Activated CD4-positive, alpha-beta memory T cell treated with anti-CD3 and anti-CD28 coated beads for 36 hours (primary cell): ENCODE data around the gene YIPF3. TPM values are rescaled to one million over a fixed set of nuclear protein-coding genes. Genes with fewer than 3 reads are reported as not detected.
A peak's percentile ranks its signal among the peaks of the same experiment; 100 is the strongest.

Source experiments
- CTCF ChIA-PET: fragments of 350-600 bp; sonication (Branson Sonifier 250); formaldehyde crosslinking; loops from one replicate; lab custom pipeline; 2021; ENCODE audit warnings: antibody characterized with exemption, inconsistent platforms; lab: Charles Lee
- POLR2A ChIA-PET: fragments of 350-600 bp; sonication (Branson Sonifier 250); formaldehyde crosslinking; loops from one replicate; lab custom pipeline; 2021; ENCODE audit warnings: antibody characterized with exemption; lab: Charles Lee
- DNase-seq: peaks from one replicate; pipeline ENCODE4 v3.0.0-alpha.2; 2020
- H3K27ac Mint-ChIP-seq: one replicate; pipeline ENCODE4 v1.8.0; 2021; ENCODE audit warnings: mixed read lengths
- H3K27me3 Mint-ChIP-seq: one replicate; pipeline ENCODE4 v1.8.0; 2021; ENCODE audit warnings: mixed read lengths
- H3K36me3 Mint-ChIP-seq: one replicate; pipeline ENCODE4 v1.8.0; 2021; ENCODE audit warnings: mixed read lengths
- H3K4me1 Mint-ChIP-seq: one replicate; pipeline ENCODE4 v1.8.0; 2021; ENCODE audit warnings: low read depth, mixed read lengths
- H3K4me3 Mint-ChIP-seq: one replicate; pipeline ENCODE4 v1.8.0; 2021; ENCODE audit warnings: mild to moderate bottlenecking, mixed read lengths
- H3K9me3 Mint-ChIP-seq: one replicate; pipeline ENCODE4 v1.8.0; 2021; ENCODE audit warnings: mixed read lengths
- intact Hi-C: fragments of 100-400 bp; cut with micrococcal nuclease; formaldehyde crosslinking; loops from one replicate; pipeline ENCODE4 v1.15.1; 2023
- total RNA-seq, 2 experiments: library from RNA; stranded (reverse); gene quantifications; one replicate each; pipeline ENCODE4 v1.2.3, GENCODE V29; 2021

The YIPF3 gene
- total RNA-seq, 2 experiments from 2014 or later = 38.3 to 39.3 TPM

DNA sequence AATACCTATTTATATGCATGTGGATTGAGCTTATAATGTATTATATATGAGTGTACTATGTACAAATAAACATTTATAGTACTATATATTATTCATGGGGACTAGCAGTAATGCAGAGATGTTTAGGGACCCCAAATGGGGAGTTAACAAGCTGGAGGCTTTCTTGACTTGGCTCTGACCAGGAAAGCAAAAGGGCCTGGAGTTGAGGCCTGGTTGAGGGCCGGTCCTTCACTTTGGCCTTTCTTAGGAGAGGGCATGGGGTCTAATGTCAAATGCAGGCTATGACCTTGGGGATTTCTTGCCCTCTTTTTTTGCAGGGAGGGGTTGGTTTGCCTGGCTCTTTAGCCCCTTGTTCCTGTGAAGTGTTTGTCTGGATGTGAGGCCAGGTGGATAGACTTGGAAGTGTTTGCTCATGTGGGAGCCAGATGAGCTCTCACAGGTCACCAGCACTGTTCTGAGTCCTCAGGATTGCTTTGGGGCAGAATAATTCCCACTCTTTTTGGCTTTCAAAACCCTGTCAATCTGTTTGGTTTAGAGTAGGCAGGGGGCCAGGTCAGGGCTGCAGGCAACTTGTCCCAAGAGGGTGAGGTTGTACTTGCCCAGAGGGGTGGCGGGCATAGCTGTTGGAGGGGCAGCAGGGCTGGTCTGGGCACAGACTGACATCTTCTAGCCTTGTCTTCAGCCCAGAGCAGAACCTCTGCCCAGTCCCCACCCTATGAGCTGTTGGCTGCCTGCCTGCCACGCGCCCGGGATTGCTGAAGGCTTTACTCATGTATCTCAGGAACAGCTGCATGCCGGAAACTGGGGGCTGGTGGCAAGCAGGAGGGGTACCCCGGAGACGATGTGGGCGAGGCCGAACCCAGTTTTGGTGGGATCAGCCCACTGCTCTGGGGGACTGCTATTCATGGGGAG, 24.7 kb downstream of the YIPF3 start:
- intact Hi-C loops = no loop called here
- H3K36me3 Mint-ChIP-seq = peaks cover 2% of the 10 kb centered on the region
- H3K4me3 Mint-ChIP-seq = no peak overlapping the region
- no peaks in the 10 kb centered on the region for H3K27me3 Mint-ChIP-seq
- ChIA-PET POLR2A (interaction anchor here (1.4 kb wide), 1 partner anchor 44 kb away, joined by 3 read pairs; no protein-coding TSS in a partner anchor), CTCF (interaction anchor here (1.0 to 4.5 kb wide), 3 partner anchors 14 to 37 kb away, joined by 3 to 40 read pairs (median 5); partner anchors contain the start of gene DLK2)
- no peak overlapping the region for H3K27ac Mint-ChIP-seq
- no peaks in the 10 kb centered on the region for H3K9me3 Mint-ChIP-seq
- H3K4me1 Mint-ChIP-seq = peaks cover 25% of the 10 kb centered on the region
- no peak for DNase-seq

DNA sequence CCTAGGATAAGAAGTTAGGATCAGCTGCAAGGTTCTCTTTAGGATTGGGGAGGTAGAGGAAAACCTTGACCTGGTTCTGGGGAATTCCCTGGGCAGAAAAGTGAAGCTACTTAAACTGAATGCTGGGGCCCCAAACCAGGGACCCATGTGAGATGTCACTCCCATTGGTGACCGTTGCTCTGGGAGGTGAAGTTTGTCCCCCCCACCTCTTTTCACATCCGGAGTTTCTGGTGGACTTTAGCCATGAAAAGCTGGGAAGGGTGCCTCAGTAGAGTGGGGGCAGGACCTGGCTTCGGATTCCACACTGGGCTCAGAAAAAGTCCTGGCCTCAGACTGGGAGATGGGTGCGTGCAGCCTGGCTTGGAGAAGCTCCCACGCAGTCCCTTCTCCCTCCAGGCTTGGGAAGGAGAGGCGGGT, 26.2 kb downstream of the YIPF3 start:
- no peak overlapping the region for H3K4me3 Mint-ChIP-seq
- peaks cover 2% of the 10 kb centered on the region for H3K36me3 Mint-ChIP-seq
- intact Hi-C loops = no loop called here
- H3K27me3 Mint-ChIP-seq = no peaks in the 10 kb centered on the region
- H3K27ac Mint-ChIP-seq = no peak overlapping the region
- peaks cover 25% of the 10 kb centered on the region for H3K4me1 Mint-ChIP-seq
- POLR2A ChIA-PET = no interaction called here
- no peaks in the 10 kb centered on the region for H3K9me3 Mint-ChIP-seq
- no peak for DNase-seq
- CTCF ChIA-PET = interaction anchor here (2.2 kb wide), 2 partner anchors 13 to 16 kb away, joined by 5 to 11 read pairs; no protein-coding TSS in a partner anchor

DNA sequence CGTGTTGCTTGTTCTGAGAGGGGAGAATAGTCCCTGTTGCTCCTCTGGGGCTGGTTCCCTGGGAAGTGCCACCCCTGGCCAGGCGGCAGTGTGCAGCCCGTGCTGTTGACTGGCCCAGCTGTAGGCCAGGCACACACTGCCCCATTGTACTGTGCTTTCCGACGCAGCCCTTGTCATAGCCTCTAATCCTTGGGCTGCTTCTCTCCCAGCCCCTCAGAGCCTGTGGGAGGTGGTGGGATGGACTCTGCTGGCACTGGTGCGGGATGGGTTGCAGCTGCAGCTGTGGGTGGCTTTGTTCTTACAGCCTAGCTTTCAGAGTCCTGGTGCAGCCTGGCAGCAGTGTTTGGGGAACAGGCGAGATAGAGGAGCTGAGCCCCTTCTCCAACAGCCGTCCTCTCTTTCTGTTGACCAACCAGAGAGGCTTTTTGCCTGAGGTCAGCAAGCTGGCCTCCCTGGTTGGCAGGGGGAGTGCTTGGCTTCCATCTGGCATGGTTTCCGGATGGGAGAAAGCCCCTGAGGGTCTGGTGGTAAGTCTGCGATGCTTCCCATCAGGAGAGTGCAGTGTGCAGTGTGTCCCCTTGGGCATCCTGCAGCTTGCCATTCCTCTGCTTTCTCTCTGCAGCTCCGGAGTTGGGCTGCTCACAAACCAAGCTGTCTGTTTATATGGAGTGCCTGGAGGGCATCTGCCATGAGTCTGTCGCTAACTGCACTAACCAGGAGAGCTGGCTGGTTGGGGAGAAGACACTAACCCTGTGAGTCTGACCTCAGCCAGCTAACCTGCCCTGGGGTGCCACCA, 27.3 kb downstream of the YIPF3 start:
- H3K27me3 Mint-ChIP-seq = no peaks in the 10 kb centered on the region
- no peak overlapping the region for H3K27ac Mint-ChIP-seq
- POLR2A ChIA-PET = no interaction called here
- DNase-seq = no peak
- no peaks in the 10 kb centered on the region for H3K9me3 Mint-ChIP-seq
- H3K4me3 Mint-ChIP-seq = no peak overlapping the region
- CTCF ChIA-PET = interaction anchor here (2.2 kb wide), 2 partner anchors 14 to 17 kb away, joined by 5 to 11 read pairs; no protein-coding TSS in a partner anchor
- H3K4me1 Mint-ChIP-seq = peaks cover 14% of the 10 kb centered on the region
- H3K36me3 Mint-ChIP-seq = peaks cover 2% of the 10 kb centered on the region
- intact Hi-C loops = no loop called here

GRCh38 chr6:43488667-43489276, 28.0 kb downstream of the YIPF3 start:
- CTCF ChIA-PET = interaction anchor here (2.2 to 3.8 kb wide), 3 partner anchors 15 to 18 kb away, joined by 5 to 11 read pairs (median 11); no protein-coding TSS in a partner anchor
- H3K27ac Mint-ChIP-seq = no peak overlapping the region
- DNase-seq = no peak
- H3K4me1 Mint-ChIP-seq = peaks cover 8% of the 10 kb centered on the region
- POLR2A ChIA-PET = no interaction called here
- H3K27me3 Mint-ChIP-seq = no peaks in the 10 kb centered on the region
- H3K4me3 Mint-ChIP-seq = no peak overlapping the region
- intact Hi-C loops = no loop called here
- H3K36me3 Mint-ChIP-seq = peaks cover 2% of the 10 kb centered on the region
- no peaks in the 10 kb centered on the region for H3K9me3 Mint-ChIP-seq

GRCh38 chr6:43481591-43482236, 35.0 kb downstream of the YIPF3 start:
- Mint-ChIP-seq H3K36me3 (peaks cover 2% of the 10 kb centered on the region), H3K4me1 (peaks cover 50% of the 10 kb centered on the region), H3K4me3 (no peak overlapping the region), H3K27ac (no peak overlapping the region), H3K9me3 (no peaks in the 10 kb centered on the region), H3K27me3 (no peaks in the 10 kb centered on the region)
- POLR2A ChIA-PET = no interaction called here
- intact Hi-C loops = no loop called here
- no peak for DNase-seq
- CTCF ChIA-PET = interaction anchor here (1.8 kb wide), 1 partner anchor 25 kb away, joined by 7 read pairs; no protein-coding TSS in a partner anchor

DNA sequence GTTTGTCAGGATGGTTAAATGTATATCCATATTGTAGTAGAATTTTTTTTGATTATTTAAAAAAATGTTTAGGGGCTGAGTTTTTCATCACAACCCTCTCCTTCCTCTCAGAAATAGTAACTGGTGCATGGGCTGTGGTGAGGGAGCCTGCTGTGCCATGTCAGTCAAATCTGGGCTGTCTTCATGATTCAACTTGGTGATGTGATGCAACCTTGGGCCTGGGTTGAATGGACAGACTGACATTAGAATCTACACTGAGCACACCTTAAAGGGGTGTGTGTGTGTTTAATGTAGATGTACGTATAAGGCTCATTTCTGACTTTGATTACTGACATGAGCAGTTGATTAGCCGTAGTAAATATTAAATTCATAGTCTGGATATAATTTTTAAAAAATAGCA, 35.7 kb downstream of the YIPF3 start:
- H3K27me3 Mint-ChIP-seq = no peaks in the 10 kb centered on the region
- no peaks in the 10 kb centered on the region for H3K9me3 Mint-ChIP-seq
- H3K4me3 Mint-ChIP-seq = no peak overlapping the region
- ChIA-PET CTCF (interaction anchor here (1.2 to 1.8 kb wide), 2 partner anchors 25 to 218 kb away, joined by 3 to 7 read pairs; no protein-coding TSS in a partner anchor), POLR2A (no interaction called here)
- peaks cover 2% of the 10 kb centered on the region for H3K36me3 Mint-ChIP-seq
- peak; percentile 43 for DNase-seq
- intact Hi-C loops = no loop called here
- peaks cover 53% of the 10 kb centered on the region for H3K4me1 Mint-ChIP-seq
- no peak overlapping the region for H3K27ac Mint-ChIP-seq

- H3K27me3 Mint-ChIP-seq = no peaks in the 10 kb centered on the region
- ChIA-PET POLR2A (interaction anchor here (0.6 to 1.1 kb wide), 8 partner anchors 9 to 486 kb away, joined by 3 to 5 read pairs (median 3); partner anchors contain the start of genes DLK2, GTPBP2 and MAD2L1BP), CTCF (interaction anchor here (1.2 to 2.2 kb wide), 3 partner anchors 18 to 249 kb away, joined by 3 to 7 read pairs (median 4); partner anchors contain the start of gene DNPH1)
- no peaks in the 10 kb centered on the region for H3K9me3 Mint-ChIP-seq
- H3K27ac Mint-ChIP-seq = peak overlapping the region; percentile 87
- peak; percentile 22 for DNase-seq
- intact Hi-C loops = loop anchor here (5.0 kb wide), 1 partner anchor 96 kb away; no protein-coding TSS in a partner anchor
- peaks cover 48% of the 10 kb centered on the region for H3K4me1 Mint-ChIP-seq
- H3K36me3 Mint-ChIP-seq = peaks cover 2% of the 10 kb centered on the region
- H3K4me3 Mint-ChIP-seq = peak overlapping the region; percentile 92
Measured at GRCh38 chr6:43478008-43478372, 38.7 kb downstream of the YIPF3 start.

DNA sequence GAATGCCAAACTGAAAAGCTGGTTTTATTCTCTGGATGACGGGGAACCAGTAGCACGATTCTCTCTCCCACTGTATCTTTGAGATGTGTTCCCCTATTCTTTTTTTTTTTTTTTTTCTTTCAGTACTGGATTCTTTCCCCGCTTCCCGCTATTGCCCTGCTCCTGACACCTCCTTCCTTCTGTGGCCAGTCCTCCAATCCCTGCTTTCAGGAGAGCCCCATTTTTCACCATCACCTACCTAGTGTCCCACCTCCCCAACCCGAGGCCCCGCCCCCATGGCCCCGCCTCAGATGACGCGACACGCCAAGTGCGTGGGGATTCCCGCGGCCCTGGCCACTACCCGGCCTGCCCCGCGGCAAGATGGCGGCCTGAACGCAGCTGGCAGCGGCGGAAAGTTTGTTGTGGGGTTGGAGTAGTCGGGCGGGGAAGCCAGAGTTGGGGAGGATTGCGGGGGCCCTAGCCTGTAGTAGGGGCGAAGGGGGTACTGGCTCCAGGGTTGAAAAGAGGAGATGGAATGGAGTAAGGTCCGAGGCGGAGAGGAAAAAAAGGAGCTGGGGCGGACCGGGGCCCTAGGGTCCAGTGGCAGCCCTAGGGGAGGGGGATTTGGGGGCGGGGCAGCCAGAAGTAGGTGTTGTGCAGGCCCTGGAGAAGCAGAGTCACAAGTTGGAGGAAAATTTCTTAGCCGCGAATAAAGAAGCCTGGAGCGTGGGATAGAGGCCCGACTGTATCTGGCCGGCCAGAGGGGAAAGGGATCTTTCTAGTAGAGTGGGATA, 39.3 kb downstream of the YIPF3 start, which contains the start of gene TJAP1:
Gene TJAP1 (plus strand): TSS at position 336 of the 773 bp plus-strand sequence. CDS start 21,432 bp downstream, outside the sequence.
- peak; percentile 98 for DNase-seq
- Mint-ChIP-seq H3K27me3 (no peaks in the 10 kb centered on the region), H3K27ac (peak within 1 kb of the TSS; percentile 87), H3K9me3 (no peaks in the 10 kb centered on the region), H3K4me1 (peaks cover 48% of the 10 kb centered on the region), H3K4me3 (peak within 1 kb of the TSS; percentile 92), H3K36me3 (peaks cover 2% of the 10 kb centered on the region)
- ChIA-PET POLR2A (interaction anchor here (0.6 to 1.1 kb wide), 9 partner anchors 10 to 485 kb away, joined by 3 to 6 read pairs (median 3); partner anchors contain the start of genes DLK2, GTPBP2 and MAD2L1BP), CTCF (interaction anchor here (1.0 to 2.2 kb wide), 4 partner anchors 19 to 249 kb away, joined by 3 to 7 read pairs (median 4); partner anchors contain the start of genes DLK2 and DNPH1)
- intact Hi-C loops = loop anchor here (1.0 to 5.0 kb wide), 6 partner anchors 23 to 303 kb away; partner anchors contain the start of genes DLK2, POLR1C, YIPF3 and ZNF318

GRCh38 chr6:43476746-43477145, 40.0 kb downstream of the YIPF3 start:
- intact Hi-C loops = loop anchor here (1.0 to 5.0 kb wide), 6 partner anchors 22 to 302 kb away; partner anchors contain the start of genes DLK2, POLR1C, YIPF3 and ZNF318
- peaks cover 42% of the 10 kb centered on the region for H3K4me1 Mint-ChIP-seq
- ChIA-PET POLR2A (interaction anchor here (0.6 to 1.0 kb wide), 2 partner anchors 43 to 252 kb away, joined by 3 to 6 read pairs; no protein-coding TSS in a partner anchor), CTCF (interaction anchor here (1.0 to 2.2 kb wide), 3 partner anchors 21 to 248 kb away, joined by 3 to 7 read pairs (median 3); partner anchors contain the start of genes DLK2 and DNPH1)
- H3K27ac Mint-ChIP-seq = peak overlapping the region; percentile 87
- no peaks in the 10 kb centered on the region for H3K9me3 Mint-ChIP-seq
- no peak for DNase-seq
- H3K27me3 Mint-ChIP-seq = no peaks in the 10 kb centered on the region
- H3K36me3 Mint-ChIP-seq = peaks cover under 1% of the 10 kb centered on the region
- peak overlapping the region; percentile 92 for H3K4me3 Mint-ChIP-seq

DNA sequence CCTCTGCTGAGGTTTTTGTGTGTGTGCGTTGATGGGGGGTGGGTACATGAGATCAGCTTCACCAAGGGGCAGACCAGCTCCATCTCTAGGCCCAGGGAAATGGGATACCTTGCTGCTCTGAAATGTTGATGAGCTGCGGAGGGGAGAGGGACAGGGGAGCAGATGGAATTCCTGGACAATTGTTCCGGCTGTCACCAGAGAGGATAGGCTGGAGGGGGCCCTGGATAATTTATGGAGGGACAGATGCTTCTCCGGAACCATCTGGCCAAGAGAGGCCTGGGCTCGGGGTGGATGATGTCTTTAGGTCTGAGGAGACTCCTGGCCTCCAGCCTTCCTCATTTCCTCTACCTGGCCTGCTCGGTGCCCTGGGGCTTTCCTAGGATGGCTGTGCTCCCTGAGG, 41.2 kb downstream of the YIPF3 start:
- Mint-ChIP-seq H3K27me3 (no peaks in the 10 kb centered on the region), H3K27ac (no peak overlapping the region), H3K4me3 (no peak overlapping the region), H3K36me3 (no peaks in the 10 kb centered on the region), H3K4me1 (peaks cover 33% of the 10 kb centered on the region), H3K9me3 (no peaks in the 10 kb centered on the region)
- CTCF ChIA-PET = no interaction called here
- no peak for DNase-seq
- POLR2A ChIA-PET = no interaction called here
- intact Hi-C loops = loop anchor here (5.0 kb wide), 1 partner anchor 93 kb away; no protein-coding TSS in a partner anchor
